Measurements from ENCODE around the gene NOD2. TPM values are rescaled to one million over a fixed set of nuclear protein-coding genes. Genes with fewer than 3 reads are reported as not detected.

Gene NOD2
- total and polyA plus RNA-seq, 2 of the 13 experiments (the other 11 are each of a cell fraction or from before 2014, with no cell fraction given), result 0.27 to 0.81 TPM

GRCh38 chr16:50722405-50722737, 29.0 kb downstream of the NOD2 start (continued):
- no peak for TF ChIP-seq REST (IDR thresholded peaks at IDR 0.05; ENCODE audit: borderline replicate concordance in 1 of 2, low read depth in 1 of 2, low read length in 2 of 2)
- no peak for TF ChIP-seq FOXA3 (CRISPR knock-in tag; IDR thresholded peaks at IDR 0.05)
- no peak for TF ChIP-seq THAP9 (CRISPR knock-in tag; IDR thresholded peaks at IDR 0.05; ENCODE audit: borderline replicate concordance)
- no peak for TF ChIP-seq ZNF263 (CRISPR knock-in tag; IDR thresholded peaks at IDR 0.05)
- no peak for TF ChIP-seq SRSF1 (optimal IDR thresholded peaks at IDR 0.05; ENCODE audit: low read depth, low read length)
- TF ChIP-seq, protein P1, sequence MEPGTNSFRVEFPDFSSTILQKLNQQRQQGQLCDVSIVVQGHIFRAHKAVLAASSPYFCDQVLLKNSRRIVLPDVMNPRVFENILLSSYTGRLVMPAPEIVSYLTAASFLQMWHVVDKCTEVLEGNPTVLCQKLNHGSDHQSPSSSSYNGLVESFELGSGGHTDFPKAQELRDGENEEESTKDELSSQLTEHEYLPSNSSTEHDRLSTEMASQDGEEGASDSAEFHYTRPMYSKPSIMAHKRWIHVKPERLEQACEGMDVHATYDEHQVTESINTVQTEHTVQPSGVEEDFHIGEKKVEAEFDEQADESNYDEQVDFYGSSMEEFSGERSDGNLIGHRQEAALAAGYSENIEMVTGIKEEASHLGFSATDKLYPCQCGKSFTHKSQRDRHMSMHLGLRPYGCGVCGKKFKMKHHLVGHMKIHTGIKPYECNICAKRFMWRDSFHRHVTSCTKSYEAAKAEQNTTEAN (CRISPR knock-in tag; conservative IDR thresholded peaks at IDR 0.05), result no peak

Data from HepG2 (cell line).